IMR-90 (cell line): ENCODE measurements around the gene DCST2. TPM values are rescaled to one million over a fixed set of nuclear protein-coding genes. Genes with fewer than 3 reads are reported as not detected.

Experiments used
- ATAC-seq: fragments of 200-7000 bp; cut with Tn5 transposase; 2 replicates; pipeline ENCODE4 v1.9.1; 2020; ENCODE audit warnings: low read depth, mild to moderate bottlenecking, moderate library complexity
- BruUV-seq: library from RNA; stranded (reverse); fragments of 400-500 nt; replicated peaks from 2 replicates; lab custom pipeline; 2021; lab: Mats Ljungman, UMichigan
- CTCF ChIA-PET: fragments of 300-600 bp; formaldehyde crosslinking; extraction: SDS; loops from one replicate; lab custom pipeline; 2021; ENCODE audit warnings: antibody characterized with exemption; lab: Yijun Ruan, JAX
- POLR2A ChIA-PET: fragments of 300-600 bp; sonication (Branson Sonifier 250); formaldehyde crosslinking; loops from one replicate; lab custom pipeline; 2022; ENCODE audit warnings: antibody characterized with exemption; ENCODE audit not compliant: unreplicated experiment; lab: Charles Lee
- DNase-seq: peaks from one replicate; pipeline ENCODE4 v3.0.0; 2013
- H2AFZ ChIP-seq: replicated peaks from 2 replicates; pipeline ENCODE3; 2013; ENCODE audit warnings: low read length, mild to moderate bottlenecking; ENCODE audit not compliant: poor library complexity
- H2AK5ac ChIP-seq: 2 replicates; pipeline ENCODE4 v1.6.1; 2013; ENCODE audit warnings: low read depth, low read length, inconsistent platforms
- H2AK9ac ChIP-seq: replicated peaks from 2 replicates; pipeline ENCODE3; 2013; ENCODE audit warnings: mild to moderate bottlenecking, low read depth, low read length, moderate library complexity; ENCODE audit not compliant: poor library complexity
- H2BK120ac ChIP-seq: 2 replicates; pipeline ENCODE4 v1.6.1; 2013; ENCODE audit warnings: low read depth, low read length, inconsistent platforms
- H2BK15ac ChIP-seq: 3 replicates; pipeline ENCODE4 v1.6.1; 2013; ENCODE audit warnings: low read depth, low read length, inconsistent platforms
- H2BK20ac ChIP-seq: 2 replicates; pipeline ENCODE4 v1.6.1; 2013; ENCODE audit warnings: low read depth, mild to moderate bottlenecking, inconsistent platforms, low read length, moderate library complexity
- H2BK5ac ChIP-seq: 2 replicates; pipeline ENCODE4 v1.6.1; 2013; ENCODE audit warnings: mild to moderate bottlenecking, low read depth, low read length, inconsistent platforms; ENCODE audit not compliant: poor library complexity, severe bottlenecking
- H3K14ac ChIP-seq: replicated peaks from 2 replicates; pipeline ENCODE4 v1.6.1; 2013; ENCODE audit warnings: low read depth, low read length, inconsistent platforms
- H3K18ac ChIP-seq: 2 replicates; pipeline ENCODE4 v1.6.1; 2013; ENCODE audit warnings: low read depth, low read length, control low read depth
- H3K23ac ChIP-seq: 2 replicates; pipeline ENCODE4 v1.6.1; 2013; ENCODE audit warnings: low read depth, low read length, inconsistent platforms
- H3K27ac ChIP-seq: 2 replicates; pipeline ENCODE4 v1.5.1; 2013; ENCODE audit warnings: mild to moderate bottlenecking, control low read depth, low read length; ENCODE audit not compliant: insufficient read depth
- H3K27me3 ChIP-seq: 2 replicates; pipeline ENCODE4 v1.6.1; 2013; ENCODE audit warnings: low read length; ENCODE audit not compliant: control insufficient read depth, insufficient read depth
- H3K36me3 ChIP-seq: 2 replicates; pipeline ENCODE4 v1.6.1; 2013; ENCODE audit warnings: low read length, mixed read lengths; ENCODE audit not compliant: control insufficient read depth, insufficient read depth
- H3K4ac ChIP-seq: 2 replicates; pipeline ENCODE4 v1.6.1; 2013; ENCODE audit warnings: low read depth, low read length, inconsistent platforms
- H3K4me1 ChIP-seq: 2 replicates; pipeline ENCODE4 v1.6.1; 2013; ENCODE audit warnings: low read length, mixed read lengths; ENCODE audit not compliant: control insufficient read depth, insufficient read depth
- H3K4me2 ChIP-seq: 2 replicates; pipeline ENCODE4 v1.6.1; 2013; ENCODE audit warnings: low read depth, mild to moderate bottlenecking, control low read depth, low read length, moderate library complexity
- H3K4me3 ChIP-seq: 2 replicates; pipeline ENCODE4 v1.5.1; 2013; ENCODE audit warnings: low read depth, mild to moderate bottlenecking, control low read depth, low read length, moderate library complexity; ENCODE audit not compliant: insufficient read depth
- H3K56ac ChIP-seq: 2 replicates; pipeline ENCODE4 v1.6.1; 2013; ENCODE audit warnings: low read length, inconsistent platforms; ENCODE audit not compliant: insufficient read depth; ENCODE audit errors: extremely low read depth
- H3K79me1 ChIP-seq, 2 experiments: 2 replicates each; pipeline ENCODE4 v1.6.1; 2013; ENCODE audit warnings: low read length in 2 of 2, inconsistent platforms in 1 of 2, low read depth in 1 of 2
- H3K9ac ChIP-seq: 2 replicates; pipeline ENCODE4 v1.6.1; 2013; ENCODE audit warnings: low read depth, low read length, control low read depth
- H3K9me1 ChIP-seq: 2 replicates; pipeline ENCODE4 v1.6.1; 2013; ENCODE audit warnings: low read length, inconsistent platforms; ENCODE audit not compliant: insufficient read depth
- H3K9me3 ChIP-seq: 2 replicates; pipeline ENCODE4 v1.6.1; 2013; ENCODE audit warnings: low read length; ENCODE audit not compliant: control insufficient read depth, insufficient read depth
- H4K20me1 ChIP-seq: 2 replicates; pipeline ENCODE4 v1.6.1; 2013; ENCODE audit warnings: low read length, inconsistent platforms; ENCODE audit not compliant: insufficient read depth
- H4K5ac ChIP-seq: 2 replicates; pipeline ENCODE4 v1.6.1; 2013; ENCODE audit warnings: mild to moderate bottlenecking, low read depth, low read length, control low read depth
- H4K8ac ChIP-seq, 2 experiments: 2 replicates each; pipeline ENCODE4 v1.6.1; 2013; ENCODE audit warnings: low read depth in 2 of 2, low read length in 2 of 2, control low read depth in 1 of 2, inconsistent platforms in 1 of 2
- H4K91ac ChIP-seq: 2 replicates; pipeline ENCODE4 v1.6.1; 2013; ENCODE audit warnings: low read depth, low read length, inconsistent platforms; ENCODE audit not compliant: insufficient read depth
- BHLHE40 ChIP-seq: fragments of 150-350 bp; IDR thresholded peaks from 2 replicates; pipeline ENCODE4 v1.6.1; 2016; ENCODE audit warnings: mild to moderate bottlenecking, low read depth, low read length
- CHD1 ChIP-seq: IDR thresholded peaks from 2 replicates; pipeline ENCODE4 v1.6.1; 2012; ENCODE audit warnings: low read depth, low read length, improper control_type of control experiment
- CTCF ChIP-seq: conservative IDR thresholded peaks from 2 replicates; pipeline ENCODE4 v1.5.1; 2012; ENCODE audit warnings: mild to moderate bottlenecking, low read depth, low read length, improper control_type of control experiment
- FOS ChIP-seq: fragments of 150-350 bp; IDR thresholded peaks from 2 replicates; pipeline ENCODE4 v1.6.1; 2016; ENCODE audit warnings: low read depth, low read length
- MXI1 ChIP-seq: IDR thresholded peaks from 2 replicates; pipeline ENCODE4 v1.6.1; 2012; ENCODE audit warnings: low read depth, mild to moderate bottlenecking, low read length, moderate library complexity, borderline replicate concordance
- POLR2A ChIP-seq: IDR thresholded peaks from 2 replicates; pipeline ENCODE4 v1.6.1; 2012; ENCODE audit warnings: mild to moderate bottlenecking, low read depth, low read length
- RAD21 ChIP-seq: IDR thresholded peaks from 2 replicates; pipeline ENCODE4 v1.6.1; 2012; ENCODE audit warnings: low read length, improper control_type of control experiment
- RCOR1 ChIP-seq: IDR thresholded peaks from 2 replicates; pipeline ENCODE4 v1.6.1; 2012; ENCODE audit warnings: mild to moderate bottlenecking, low read length, improper control_type of control experiment; ENCODE audit not compliant: insufficient replicate concordance
- SMC3 ChIP-seq: fragments of 150-350 bp; IDR thresholded peaks from 2 replicates; pipeline ENCODE4 v1.6.1; 2016; ENCODE audit warnings: low read depth, mild to moderate bottlenecking, antibody characterized with exemption, low read length, moderate library complexity
- WGBS, 2 experiments: methylation state at CpG; one replicate each; pipeline versions ENCODE4 v1.1.5 to v1.1.7; 2013; ENCODE audit warnings: missing lambda C conversion rate in 2 of 2; ENCODE audit not compliant: insufficient read length in 1 of 2; ENCODE audit errors: extremely low coverage in 2 of 2; 5-methylcytosine and 5-hydroxymethylcytosine counted together
- dilution Hi-C: fragments of 300-500 bp; cut with HindIII; formaldehyde crosslinking; loops from one replicate; pipeline ENCODE4 v1.14.3; 2018; ENCODE audit warnings: low sequenced_read_pairs; ENCODE audit not compliant: unreplicated experiment
- in situ Hi-C: fragments of 300-500 bp; cut with MboI; formaldehyde crosslinking; loops from 3 replicates; pipeline ENCODE4 v1.14.3; 2019; ENCODE audit warnings: low sequenced_read_pairs, inconsistent platforms, mixed read lengths
- intact Hi-C: fragments of 100-400 bp; cut with micrococcal nuclease; formaldehyde crosslinking; loops from 2 replicates; pipeline ENCODE4 v1.10.0; 2022
- polyA plus RNA-seq, 3 experiments: library from polyadenylated mRNA; depleted of rRNA; stranded (reverse); fragments of >200 nt; gene quantifications; 2 replicates each; pipeline ENCODE4 v1.2.3, GENCODE V29; 2012; ENCODE audit warnings: low replicate concordance in 1 of 3
- total RNA-seq: library from RNA; depleted of rRNA; stranded (reverse); fragments of >200 nt; gene quantifications from 2 replicates; pipeline ENCODE4 v1.2.3, GENCODE V29; 2012

Gene DCST2
- total and polyA plus RNA-seq, 2 of the 4 experiments (the other 2 are of a cell fraction) = 0.14 TPM; not detected in 1

DNA sequence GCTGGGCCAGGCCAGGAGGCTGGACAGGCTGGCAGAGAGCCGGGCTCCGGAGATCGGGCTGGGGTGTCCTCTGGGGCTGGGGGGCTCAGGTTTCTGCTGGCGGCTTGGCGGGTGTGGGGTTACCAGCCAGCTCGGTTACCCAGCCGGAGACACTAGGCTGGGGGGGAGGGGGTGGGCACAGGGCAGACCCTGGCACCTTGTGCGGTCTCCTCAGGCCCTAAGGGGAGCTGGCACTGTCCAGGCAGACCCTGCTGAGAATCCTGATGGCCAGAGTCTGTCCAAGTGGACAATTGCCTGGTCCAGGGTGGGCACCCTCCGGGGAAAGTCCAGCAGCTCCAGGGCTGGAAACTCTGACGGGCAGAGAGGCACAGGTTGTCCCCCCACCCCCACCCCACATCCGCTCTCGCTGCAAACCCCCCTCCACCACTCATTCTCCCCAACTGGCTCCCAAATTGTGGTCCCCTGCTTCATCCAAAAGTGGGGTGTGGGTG is 24.3 kb downstream of the DCST2 start:
- Histone ChIP-seq H4K91ac (no peak overlapping the region), H2BK20ac (no peak overlapping the region), H3K4me3 (no peak overlapping the region), H3K27ac (no peak overlapping the region), H4K5ac (no peak overlapping the region), H3K14ac (no peak overlapping the region), H3K4me2 (no peak overlapping the region), H2AFZ (no peak overlapping the region), H3K79me1 (peaks cover 3 to 56% of the 10 kb centered on the region in 2 experiments), H4K8ac (no peak overlapping the region), H3K36me3 (peaks cover 7% of the 10 kb centered on the region), H3K27me3 (no peaks in the 10 kb centered on the region), H3K4ac (no peak overlapping the region), H2BK120ac (no peak overlapping the region), H2BK15ac (no peak overlapping the region), H3K56ac (no peak overlapping the region), H3K23ac (no peak overlapping the region), H2BK5ac (no peak overlapping the region), H4K20me1 (peaks cover 19% of the 10 kb centered on the region), H2AK9ac (no peak overlapping the region), H3K4me1 (peaks cover 14% of the 10 kb centered on the region), H3K18ac (no peak overlapping the region), H3K9me3 (no peaks in the 10 kb centered on the region), H3K9me1 (peaks cover 11% of the 10 kb centered on the region), H2AK5ac (no peak overlapping the region), H3K9ac (no peak overlapping the region)
- ChIA-PET POLR2A (no interaction called here), CTCF (no interaction called here)
- DNase-seq (no peak), ATAC-seq (no peak)
- in situ Hi-C loops (no loop called here), intact Hi-C loops (no loop called here), dilution Hi-C loops (no loop called here)
- TF ChIP-seq BHLHE40 = no peak
- no peak for TF ChIP-seq CHD1
- TF ChIP-seq MXI1 = no peak
- no peak for TF ChIP-seq FOS
- no peak for TF ChIP-seq SMC3
- no peak for TF ChIP-seq POLR2A
- no peak for TF ChIP-seq RAD21
- TF ChIP-seq RCOR1 = no peak
- no peak for TF ChIP-seq CTCF
- no TSS peak for BruUV-seq
- no CpG with 5 or more reads among the region's 12 CpGs for WGBS, 2 experiments
